ENCODE results near the gene EFCAB6.

- TF ChIP-seq, protein P1, sequence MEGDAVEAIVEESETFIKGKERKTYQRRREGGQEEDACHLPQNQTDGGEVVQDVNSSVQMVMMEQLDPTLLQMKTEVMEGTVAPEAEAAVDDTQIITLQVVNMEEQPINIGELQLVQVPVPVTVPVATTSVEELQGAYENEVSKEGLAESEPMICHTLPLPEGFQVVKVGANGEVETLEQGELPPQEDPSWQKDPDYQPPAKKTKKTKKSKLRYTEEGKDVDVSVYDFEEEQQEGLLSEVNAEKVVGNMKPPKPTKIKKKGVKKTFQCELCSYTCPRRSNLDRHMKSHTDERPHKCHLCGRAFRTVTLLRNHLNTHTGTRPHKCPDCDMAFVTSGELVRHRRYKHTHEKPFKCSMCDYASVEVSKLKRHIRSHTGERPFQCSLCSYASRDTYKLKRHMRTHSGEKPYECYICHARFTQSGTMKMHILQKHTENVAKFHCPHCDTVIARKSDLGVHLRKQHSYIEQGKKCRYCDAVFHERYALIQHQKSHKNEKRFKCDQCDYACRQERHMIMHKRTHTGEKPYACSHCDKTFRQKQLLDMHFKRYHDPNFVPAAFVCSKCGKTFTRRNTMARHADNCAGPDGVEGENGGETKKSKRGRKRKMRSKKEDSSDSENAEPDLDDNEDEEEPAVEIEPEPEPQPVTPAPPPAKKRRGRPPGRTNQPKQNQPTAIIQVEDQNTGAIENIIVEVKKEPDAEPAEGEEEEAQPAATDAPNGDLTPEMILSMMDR (IDR thresholded peaks at IDR 0.05), result no peak
- no peak for TF ChIP-seq POLR2A (IDR thresholded peaks at IDR 0.05; ENCODE audit: low read depth)
- TF ChIP-seq EP300 (IDR thresholded peaks at IDR 0.05), result no peak
Observed at GRCh38 chr22:43777286-43777685, 34.8 kb downstream of the EFCAB6 start.
